WTC11 (cell line): ENCODE results near the gene P2RX3. TPM values are rescaled to one million over a fixed set of nuclear protein-coding genes. Genes with fewer than 3 reads are reported as not detected.

Source experiments
- ATAC-seq: fragments of 200-7000 bp; cut with Tn5 transposase; 2 replicates; pipeline ENCODE4 v1.10.0; 2021; ENCODE audit warnings: mild to moderate bottlenecking, moderate library complexity
- CTCF ChIA-PET: fragments of 300-600 bp; sonication (Branson Sonifier 250); formaldehyde crosslinking; loops from one replicate; lab custom pipeline; 2021; ENCODE audit warnings: antibody characterized with exemption; lab: Charles Lee
- POLR2A ChIA-PET: fragments of 350-600 bp; sonication (Branson Sonifier 250); formaldehyde crosslinking; loops from one replicate; lab custom pipeline; 2021; ENCODE audit warnings: antibody characterized with exemption; lab: Charles Lee
- DNase-seq: peaks from one replicate; pipeline ENCODE4 v3.0.0; 2021; ENCODE audit warnings: low spot score
- H3K27ac Mint-ChIP-seq: 2 replicates; pipeline ENCODE4 v1.8.0; 2021; ENCODE audit warnings: mixed read lengths
- H3K27me3 Mint-ChIP-seq: 2 replicates; pipeline ENCODE4 v1.8.0; 2021; ENCODE audit warnings: low read depth, mild to moderate bottlenecking, moderate library complexity, mixed read lengths
- H3K36me3 Mint-ChIP-seq: 2 replicates; pipeline ENCODE4 v1.8.0; 2021; ENCODE audit warnings: mixed read lengths
- H3K4me1 Mint-ChIP-seq: 2 replicates; pipeline ENCODE4 v1.8.0; 2022; ENCODE audit warnings: mixed read lengths
- H3K4me3 Mint-ChIP-seq: 2 replicates; pipeline ENCODE4 v1.8.0; 2021; ENCODE audit warnings: mild to moderate bottlenecking, moderate library complexity, mixed read lengths
- H3K9me3 Mint-ChIP-seq: 2 replicates; pipeline ENCODE4 v1.8.0; 2021; ENCODE audit warnings: mixed read lengths
- E2F5 ChIP-seq: sonication (generic); formaldehyde crosslinking; IDR thresholded peaks from 2 replicates; pipeline ENCODE4 v1.8.1; 2022; ENCODE audit warnings: mild to moderate bottlenecking, moderate library complexity, missing genetic modification reagents
- EMX1 ChIP-seq: fragments of 250-450 bp; sonication (Bioruptor Pico); IDR thresholded peaks from 2 replicates; pipeline ENCODE4 v1.8.0; 2021; ENCODE audit warnings: mild to moderate bottlenecking
- FOXJ3 ChIP-seq: sonication (generic); formaldehyde crosslinking; IDR thresholded peaks from 2 replicates; pipeline ENCODE4 v1.9.0; 2021; ENCODE audit warnings: missing genetic modification reagents, mild to moderate bottlenecking, borderline replicate concordance
- GRHL2 ChIP-seq: fragments of 250-450 bp; sonication (Bioruptor Pico); IDR thresholded peaks from 2 replicates; pipeline ENCODE4 v1.8.0; 2022; ENCODE audit warnings: mild to moderate bottlenecking, moderate library complexity; ENCODE audit not compliant: insufficient replicate concordance, severe bottlenecking
- GTF2I ChIP-seq: fragments of 250-450 bp; sonication (Bioruptor Pico); conservative IDR thresholded peaks from 2 replicates; pipeline ENCODE4 v1.4.0; 2021; ENCODE audit warnings: mild to moderate bottlenecking
- JAZF1 ChIP-seq: fragments of 250-450 bp; sonication (Bioruptor Pico); IDR thresholded peaks from 2 replicates; pipeline ENCODE4 v1.9.0; 2021; ENCODE audit warnings: moderate library complexity, mild to moderate bottlenecking, inconsistent platforms
- KAT7 ChIP-seq: sonication (generic); formaldehyde crosslinking; IDR thresholded peaks from 2 replicates; pipeline ENCODE4 v1.8.1; 2023; ENCODE audit warnings: missing genetic modification reagents, mild to moderate bottlenecking, borderline replicate concordance
- NR1H2 ChIP-seq: sonication (generic); formaldehyde crosslinking; IDR thresholded peaks from 2 replicates; pipeline ENCODE4 v1.9.0; 2021; ENCODE audit warnings: mild to moderate bottlenecking, moderate library complexity, missing genetic modification reagents
- PRDM15 ChIP-seq: sonication (generic); formaldehyde crosslinking; IDR thresholded peaks from 2 replicates; pipeline ENCODE4 v1.8.0; 2022; ENCODE audit warnings: missing genetic modification reagents
- TEAD1 ChIP-seq: sonication (generic); formaldehyde crosslinking; IDR thresholded peaks from 2 replicates; pipeline ENCODE4 v1.8.0; 2022; ENCODE audit warnings: mild to moderate bottlenecking, missing genetic modification reagents
- USF2 ChIP-seq: sonication (generic); formaldehyde crosslinking; IDR thresholded peaks from 2 replicates; pipeline ENCODE4 v1.8.1; 2023; ENCODE audit warnings: mild to moderate bottlenecking, missing genetic modification reagents, moderate library complexity
- ZBTB21 ChIP-seq: sonication (generic); formaldehyde crosslinking; IDR thresholded peaks from 2 replicates; pipeline ENCODE4 v1.8.1; 2023; ENCODE audit warnings: mild to moderate bottlenecking, missing genetic modification reagents, borderline replicate concordance
- total RNA-seq: library from RNA; stranded (reverse); gene quantifications from 3 replicates; pipeline ENCODE4 v1.2.3, GENCODE V29; 2021
- TF ChIP-seq, protein P1 (sequence below): sonication (generic); formaldehyde crosslinking; IDR thresholded peaks from 2 replicates; pipeline ENCODE4 v1.8.0; 2023; ENCODE audit warnings: missing genetic modification reagents
- TF ChIP-seq, protein P2 (sequence below): sonication (generic); formaldehyde crosslinking; IDR thresholded peaks from 2 replicates; pipeline ENCODE4 v1.8.0; 2023; ENCODE audit warnings: mild to moderate bottlenecking, missing genetic modification reagents
- TF ChIP-seq, protein P3 (sequence below): fragments of 250-450 bp; sonication (Bioruptor Pico); IDR thresholded peaks from 2 replicates; pipeline ENCODE4 v2.1.2; 2022; ENCODE audit warnings: mild to moderate bottlenecking, moderate library complexity
- TF ChIP-seq, protein P4 (sequence below): fragments of 250-450 bp; sonication (Bioruptor Pico); IDR thresholded peaks from 2 replicates; pipeline ENCODE4 v1.9.0; 2021; ENCODE audit warnings: mild to moderate bottlenecking, borderline replicate concordance

P2RX3 gene
- total RNA-seq, 1 experiment from 2014 or later: 0.26 TPM

DNA sequence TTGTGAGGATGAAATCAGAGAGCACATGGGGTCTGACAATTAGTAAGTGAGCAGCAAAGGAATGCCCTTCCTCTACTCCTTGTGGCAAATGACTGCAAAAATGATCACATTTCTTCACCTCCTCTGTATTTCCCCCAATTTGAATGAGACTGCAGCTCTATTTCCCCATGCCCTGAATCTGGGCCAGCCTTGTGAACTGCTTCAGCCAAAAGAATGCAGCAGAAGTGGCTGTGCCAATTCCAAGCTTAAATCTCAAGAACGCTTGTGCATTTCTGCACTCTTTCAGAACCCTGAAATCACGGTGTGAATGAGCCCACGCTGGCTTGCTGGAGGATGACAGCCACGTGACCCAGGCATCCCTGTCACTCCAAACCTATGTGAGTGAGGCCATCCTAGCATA lies 78.9 kb downstream of the P2RX3 start:
- peaks cover 50% of the 10 kb centered on the region for H3K36me3 Mint-ChIP-seq

GRCh38 chr11:57418131-57418530 lies 80.0 kb downstream of the P2RX3 start:
- ATAC-seq (no peak), DNase-seq (no peak)
- ChIA-PET POLR2A (no interaction called here), CTCF (no interaction called here)
- no peak overlapping the region for H3K27ac Mint-ChIP-seq
- peaks cover 52% of the 10 kb centered on the region for H3K36me3 Mint-ChIP-seq
- H3K4me3 Mint-ChIP-seq: no peak overlapping the region
- 0 out of 2 replicates have a peak, but pooled peaks cover 4% of the 10 kb centered on the region for H3K4me1 Mint-ChIP-seq
- H3K27me3 Mint-ChIP-seq: no peaks in the 10 kb centered on the region
- H3K9me3 Mint-ChIP-seq: no peaks in the 10 kb centered on the region
- TF ChIP-seq TEAD1 (CRISPR knock-in tag) (no peak), ZBTB21 (CRISPR knock-in tag) (no peak), GRHL2 (CRISPR knock-in tag) (no peak), USF2 (CRISPR knock-in tag) (no peak), FOXJ3 (CRISPR knock-in tag) (no peak), JAZF1 (no peak), PRDM15 (CRISPR knock-in tag) (no peak), EMX1 (CRISPR knock-in tag) (no peak), KAT7 (CRISPR knock-in tag) (no peak)
- TF ChIP-seq, protein P1, sequence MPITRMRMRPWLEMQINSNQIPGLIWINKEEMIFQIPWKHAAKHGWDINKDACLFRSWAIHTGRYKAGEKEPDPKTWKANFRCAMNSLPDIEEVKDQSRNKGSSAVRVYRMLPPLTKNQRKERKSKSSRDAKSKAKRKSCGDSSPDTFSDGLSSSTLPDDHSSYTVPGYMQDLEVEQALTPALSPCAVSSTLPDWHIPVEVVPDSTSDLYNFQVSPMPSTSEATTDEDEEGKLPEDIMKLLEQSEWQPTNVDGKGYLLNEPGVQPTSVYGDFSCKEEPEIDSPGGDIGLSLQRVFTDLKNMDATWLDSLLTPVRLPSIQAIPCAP (CRISPR knock-in tag): no peak

More for the DNA sequence above, 78.9 kb downstream of the P2RX3 start:
- TF ChIP-seq NR1H2 (CRISPR knock-in tag) (no peak), GTF2I (CRISPR knock-in tag) (no peak), E2F5 (no peak), GRHL2 (CRISPR knock-in tag) (no peak)
- TF ChIP-seq, protein P2, sequence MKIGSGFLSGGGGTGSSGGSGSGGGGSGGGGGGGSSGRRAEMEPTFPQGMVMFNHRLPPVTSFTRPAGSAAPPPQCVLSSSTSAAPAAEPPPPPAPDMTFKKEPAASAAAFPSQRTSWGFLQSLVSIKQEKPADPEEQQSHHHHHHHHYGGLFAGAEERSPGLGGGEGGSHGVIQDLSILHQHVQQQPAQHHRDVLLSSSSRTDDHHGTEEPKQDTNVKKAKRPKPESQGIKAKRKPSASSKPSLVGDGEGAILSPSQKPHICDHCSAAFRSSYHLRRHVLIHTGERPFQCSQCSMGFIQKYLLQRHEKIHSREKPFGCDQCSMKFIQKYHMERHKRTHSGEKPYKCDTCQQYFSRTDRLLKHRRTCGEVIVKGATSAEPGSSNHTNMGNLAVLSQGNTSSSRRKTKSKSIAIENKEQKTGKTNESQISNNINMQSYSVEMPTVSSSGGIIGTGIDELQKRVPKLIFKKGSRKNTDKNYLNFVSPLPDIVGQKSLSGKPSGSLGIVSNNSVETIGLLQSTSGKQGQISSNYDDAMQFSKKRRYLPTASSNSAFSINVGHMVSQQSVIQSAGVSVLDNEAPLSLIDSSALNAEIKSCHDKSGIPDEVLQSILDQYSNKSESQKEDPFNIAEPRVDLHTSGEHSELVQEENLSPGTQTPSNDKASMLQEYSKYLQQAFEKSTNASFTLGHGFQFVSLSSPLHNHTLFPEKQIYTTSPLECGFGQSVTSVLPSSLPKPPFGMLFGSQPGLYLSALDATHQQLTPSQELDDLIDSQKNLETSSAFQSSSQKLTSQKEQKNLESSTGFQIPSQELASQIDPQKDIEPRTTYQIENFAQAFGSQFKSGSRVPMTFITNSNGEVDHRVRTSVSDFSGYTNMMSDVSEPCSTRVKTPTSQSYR (CRISPR knock-in tag): no peak
- TF ChIP-seq, protein P3, sequence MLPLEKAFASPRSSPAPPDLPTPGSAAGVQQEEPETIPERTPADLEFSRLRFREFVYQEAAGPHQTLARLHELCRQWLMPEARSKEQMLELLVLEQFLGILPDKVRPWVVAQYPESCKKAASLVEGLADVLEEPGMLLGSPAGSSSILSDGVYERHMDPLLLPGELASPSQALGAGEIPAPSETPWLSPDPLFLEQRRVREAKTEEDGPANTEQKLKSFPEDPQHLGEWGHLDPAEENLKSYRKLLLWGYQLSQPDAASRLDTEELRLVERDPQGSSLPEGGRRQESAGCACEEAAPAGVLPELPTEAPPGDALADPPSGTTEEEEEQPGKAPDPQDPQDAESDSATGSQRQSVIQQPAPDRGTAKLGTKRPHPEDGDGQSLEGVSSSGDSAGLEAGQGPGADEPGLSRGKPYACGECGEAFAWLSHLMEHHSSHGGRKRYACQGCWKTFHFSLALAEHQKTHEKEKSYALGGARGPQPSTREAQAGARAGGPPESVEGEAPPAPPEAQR (CRISPR knock-in tag): no peak
- TF ChIP-seq, protein P4, sequence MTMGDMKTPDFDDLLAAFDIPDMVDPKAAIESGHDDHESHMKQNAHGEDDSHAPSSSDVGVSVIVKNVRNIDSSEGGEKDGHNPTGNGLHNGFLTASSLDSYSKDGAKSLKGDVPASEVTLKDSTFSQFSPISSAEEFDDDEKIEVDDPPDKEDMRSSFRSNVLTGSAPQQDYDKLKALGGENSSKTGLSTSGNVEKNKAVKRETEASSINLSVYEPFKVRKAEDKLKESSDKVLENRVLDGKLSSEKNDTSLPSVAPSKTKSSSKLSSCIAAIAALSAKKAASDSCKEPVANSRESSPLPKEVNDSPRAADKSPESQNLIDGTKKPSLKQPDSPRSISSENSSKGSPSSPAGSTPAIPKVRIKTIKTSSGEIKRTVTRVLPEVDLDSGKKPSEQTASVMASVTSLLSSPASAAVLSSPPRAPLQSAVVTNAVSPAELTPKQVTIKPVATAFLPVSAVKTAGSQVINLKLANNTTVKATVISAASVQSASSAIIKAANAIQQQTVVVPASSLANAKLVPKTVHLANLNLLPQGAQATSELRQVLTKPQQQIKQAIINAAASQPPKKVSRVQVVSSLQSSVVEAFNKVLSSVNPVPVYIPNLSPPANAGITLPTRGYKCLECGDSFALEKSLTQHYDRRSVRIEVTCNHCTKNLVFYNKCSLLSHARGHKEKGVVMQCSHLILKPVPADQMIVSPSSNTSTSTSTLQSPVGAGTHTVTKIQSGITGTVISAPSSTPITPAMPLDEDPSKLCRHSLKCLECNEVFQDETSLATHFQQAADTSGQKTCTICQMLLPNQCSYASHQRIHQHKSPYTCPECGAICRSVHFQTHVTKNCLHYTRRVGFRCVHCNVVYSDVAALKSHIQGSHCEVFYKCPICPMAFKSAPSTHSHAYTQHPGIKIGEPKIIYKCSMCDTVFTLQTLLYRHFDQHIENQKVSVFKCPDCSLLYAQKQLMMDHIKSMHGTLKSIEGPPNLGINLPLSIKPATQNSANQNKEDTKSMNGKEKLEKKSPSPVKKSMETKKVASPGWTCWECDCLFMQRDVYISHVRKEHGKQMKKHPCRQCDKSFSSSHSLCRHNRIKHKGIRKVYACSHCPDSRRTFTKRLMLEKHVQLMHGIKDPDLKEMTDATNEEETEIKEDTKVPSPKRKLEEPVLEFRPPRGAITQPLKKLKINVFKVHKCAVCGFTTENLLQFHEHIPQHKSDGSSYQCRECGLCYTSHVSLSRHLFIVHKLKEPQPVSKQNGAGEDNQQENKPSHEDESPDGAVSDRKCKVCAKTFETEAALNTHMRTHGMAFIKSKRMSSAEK: no peak
- DNase-seq: no peak
- 0 out of 2 replicates have a peak, but pooled peaks cover 4% of the 10 kb centered on the region for H3K4me1 Mint-ChIP-seq
- no peaks in the 10 kb centered on the region for H3K9me3 Mint-ChIP-seq
- ATAC-seq: no peak
- no peaks in the 10 kb centered on the region for H3K27me3 Mint-ChIP-seq
- CTCF ChIA-PET: no interaction called here
- H3K27ac Mint-ChIP-seq: no peak overlapping the region
- H3K4me3 Mint-ChIP-seq: no peak overlapping the region
- POLR2A ChIA-PET: no interaction called here
